Vagina (tissue), 2 donors: Measurements from ENCODE around the gene GUCD1. TPM values are rescaled to one million over a fixed set of nuclear protein-coding genes. Genes with fewer than 3 reads are reported as not detected.
"Not testable (repeated sequence)": the region's sequence is repeated elsewhere in the genome, so short reads cannot be mapped to it uniquely, and the experiment has no call there.

Experiments
- DNase-seq, 2 donors: peaks; one replicate each; pipeline ENCODE4 v3.0.0-alpha.2; 2017; ENCODE audit errors: extremely low spot score in 2 of 2
- H3K27ac ChIP-seq: fragments of 200-600 bp; sonication (generic); one replicate; pipeline ENCODE4 v1.5.1; 2019
- H3K27me3 ChIP-seq: fragments of 200-600 bp; sonication (generic); one replicate; pipeline ENCODE4 v1.5.1; 2019
- H3K36me3 ChIP-seq, 2 donors: fragments of 200-600 bp; sonication (generic); one replicate each; pipeline ENCODE4 v1.5.1; 2017 to 2019
- H3K4me1 ChIP-seq: fragments of 200-600 bp; sonication (generic); one replicate; pipeline ENCODE4 v1.5.1; 2019
- H3K4me3 ChIP-seq, 2 donors: fragments of 200-600 bp; sonication (generic); 1 replicate in 1 of 2; 2 replicates in 1 of 2; pipeline ENCODE4 v1.5.1; 2016 to 2019
- H3K9me3 ChIP-seq: fragments of 200-600 bp; sonication (generic); one replicate; pipeline ENCODE4 v1.5.1; 2019
- CTCF ChIP-seq, 3 experiments: fragments of 450-650 bp in 2 of 3; fragments of 200-600 bp in 1 of 3; sonication (generic) in 1 of 3; IDR thresholded peaks; one replicate each; pipeline ENCODE4 v1.5.1; 2017 to 2019; ENCODE audit warnings: antibody characterized with exemption in 3 of 3, mild to moderate bottlenecking in 2 of 3, moderate library complexity in 2 of 3
- POLR2A ChIP-seq, 2 donors: fragments of 450-650 bp; IDR thresholded peaks; one replicate each; pipeline ENCODE4 v1.6.1; 2017; ENCODE audit warnings: antibody characterized with exemption in 2 of 2, mild to moderate bottlenecking in 2 of 2, moderate library complexity in 2 of 2
- POLR2AphosphoS5 ChIP-seq, 2 donors: sonication (generic); formaldehyde crosslinking; IDR thresholded peaks; one replicate each; pipeline ENCODE4 v1.9.0; 2017; ENCODE audit warnings: antibody characterized with exemption in 2 of 2, mild to moderate bottlenecking in 2 of 2, low read depth in 1 of 2; ENCODE audit not compliant: insufficient read depth in 1 of 2
- intact Hi-C: fragments of 100-400 bp; cut with DNase I; formaldehyde crosslinking; loops from one replicate; pipeline ENCODE4 v1.15.1; 2023
- total RNA-seq: library from RNA; depleted of rRNA; stranded (reverse); fragments of >200 nt; gene quantifications from one replicate; pipeline ENCODE4 v1.2.3, GENCODE V29; 2016

The GUCD1 gene
- total RNA-seq, 1 donor from 2014 or later: 81.8 TPM

- Histone ChIP-seq H3K27ac (no peak overlapping the region), H3K4me3 (no peak overlapping the region), H3K36me3 (no peaks in the 10 kb centered on the region), H3K4me1 (peaks cover 10% of the 10 kb centered on the region), H3K9me3 (no peaks in the 10 kb centered on the region), H3K27me3 (no peaks in the 10 kb centered on the region)
- intact Hi-C loops: no loop called here
- no peak for TF ChIP-seq POLR2A (IDR thresholded peaks at IDR 0.05)
- no peak for TF ChIP-seq POLR2AphosphoS5 (IDR thresholded peaks at IDR 0.05; ENCODE audit: insufficient read depth in 1 of 2, low read depth in 1 of 2)
- no peak for TF ChIP-seq CTCF (IDR thresholded peaks at IDR 0.05)
- DNase-seq: no peak
These were observed 39.1 kb upstream of the GUCD1 start for GRCh38 chr22:24593836-24594568.

GRCh38 chr22:24593559-24593835, 38.6 kb upstream of the GUCD1 start:
- peak overlapping the region; percentile 71 to 80 for H3K4me3 ChIP-seq

GRCh38 chr22:24592851-24593558, 38.1 kb upstream of the GUCD1 start, which contains the start of gene LRRC75B:
Gene LRRC75B, minus strand, starts transcription at chr22:24593073. Its CDS starts 34 bp downstream, at chr22:24593039.
- intact Hi-C loops: no loop called here
- TF ChIP-seq CTCF (IDR thresholded peaks at IDR 0.05) (no peak), POLR2AphosphoS5 (IDR thresholded peaks at IDR 0.05; ENCODE audit: insufficient read depth in 1 of 2, low read depth in 1 of 2) (peak in 1 of 2 donors; percentile 66)
- peaks cover 10% of the 10 kb centered on the region for H3K4me1 ChIP-seq

More at GRCh38 chr22:24593559-24593835, 38.6 kb upstream of the GUCD1 start:
- DNase-seq, H3K36me3 ChIP-seq, intact Hi-C loops, H3K9me3 ChIP-seq, H3K27me3 ChIP-seq: not testable (repeated sequence)
- Histone ChIP-seq H3K4me1 (peaks cover 10% of the 10 kb centered on the region), H3K27ac (peak overlapping the region; percentile 71)

GRCh38 chr22:24592058-24592850, 37.3 kb upstream of the GUCD1 start:
- Histone ChIP-seq H3K36me3 (peaks cover 0 to 9% of the 10 kb centered on the region in 2 donors), H3K4me1 (peaks cover 10% of the 10 kb centered on the region), H3K9me3 (no peaks in the 10 kb centered on the region), H3K27ac (peak overlapping the region; percentile 71), H3K4me3 (peak overlapping the region; percentile 71 to 80), H3K27me3 (no peaks in the 10 kb centered on the region)
- intact Hi-C loops: no loop called here
- no peak for DNase-seq
- TF ChIP-seq CTCF (IDR thresholded peaks at IDR 0.05): no peak
- TF ChIP-seq POLR2AphosphoS5 (IDR thresholded peaks at IDR 0.05; ENCODE audit: insufficient read depth in 1 of 2, low read depth in 1 of 2): no peak
- TF ChIP-seq POLR2A (IDR thresholded peaks at IDR 0.05): no peak

More at GRCh38 chr22:24592851-24593558, 38.1 kb upstream of the GUCD1 start, which contains the start of gene LRRC75B:
- no peaks in the 10 kb centered on the region for H3K9me3 ChIP-seq
- DNase-seq: no peak
- peak within 1 kb of the TSS; percentile 71 for H3K27ac ChIP-seq
- peak within 1 kb of the TSS; percentile 71 to 80 for H3K4me3 ChIP-seq
- H3K27me3 ChIP-seq: no peaks in the 10 kb centered on the region
- peaks cover 0 to 2% of the 10 kb centered on the region in 2 donors for H3K36me3 ChIP-seq

- Histone ChIP-seq H3K36me3 (peaks cover 0 to 11% of the 10 kb centered on the region in 2 donors), H3K27me3 (no peaks in the 10 kb centered on the region), H3K4me1 (peaks cover 10% of the 10 kb centered on the region), H3K9me3 (no peaks in the 10 kb centered on the region), H3K27ac (no peak overlapping the region), H3K4me3 (no peak overlapping the region)
- no peak for TF ChIP-seq POLR2AphosphoS5 (IDR thresholded peaks at IDR 0.05; ENCODE audit: insufficient read depth in 1 of 2, low read depth in 1 of 2)
- no peak for TF ChIP-seq POLR2A (IDR thresholded peaks at IDR 0.05)
- no peak for TF ChIP-seq CTCF (IDR thresholded peaks at IDR 0.05)
- intact Hi-C loops: no loop called here
- DNase-seq: no peak
These were observed 36.4 kb upstream of the GUCD1 start for GRCh38 chr22:24591286-24591830.
